ENCODE measurements around the gene GAL3ST1.

- TF ChIP-seq CTCF (IDR thresholded peaks at IDR 0.05; ENCODE audit: control extremely low read depth in 1 of 3, insufficient read depth in 1 of 3, low read depth in 1 of 3, low read length in 3 of 3) (no peak), RAD21 (IDR thresholded peaks at IDR 0.05 in 1 of 2, conservative IDR thresholded peaks at IDR 0.05 in 1 of 2; ENCODE audit: low read depth in 2 of 2, low read length in 2 of 2) (no peak), BRCA1 (IDR thresholded peaks at IDR 0.05; ENCODE audit: low read depth, low read length) (no peak), EP300 (IDR thresholded peaks at IDR 0.05; ENCODE audit: borderline replicate concordance in 1 of 2, low read depth in 2 of 2, low read length in 2 of 2) (no peak), RBBP5 (IDR thresholded peaks at IDR 0.05; ENCODE audit: borderline replicate concordance, low read depth, low read length) (no peak), ATF3 (IDR thresholded peaks at IDR 0.05; ENCODE audit: insufficient read depth, low read depth, low read length) (no peak), CHD7 (IDR thresholded peaks at IDR 0.05; ENCODE audit: insufficient replicate concordance, low read length) (no peak), CHD2 (IDR thresholded peaks at IDR 0.05; ENCODE audit: low read length) (no peak), POLR2AphosphoS5 (IDR thresholded peaks at IDR 0.05; ENCODE audit: low read depth, low read length) (no peak), TAF1 (IDR thresholded peaks at IDR 0.05; ENCODE audit: low read depth, low read length) (no peak)
Observed at GRCh38 chr22:30552719-30553118, 21.7 kb downstream of the GAL3ST1 start.

Data from H1 (cell line).